Skeletal muscle tissue (tissue), 4 donors: ENCODE results near the gene GRID2. TPM values are rescaled to one million over a fixed set of nuclear protein-coding genes. Genes with fewer than 3 reads are reported as not detected.
"Not testable (repeated sequence)": the region's sequence is repeated elsewhere in the genome, so short reads cannot be mapped to it uniquely, and the experiment has no call there.

Source experiments
- H3K27ac ChIP-seq: one replicate; pipeline ENCODE4 v1.7.0; 2013; ENCODE audit warnings: mild to moderate bottlenecking, low read depth, low read length, inconsistent platforms
- H3K27me3 ChIP-seq, 3 donors: one replicate each; pipeline ENCODE4 v1.7.0; 2013; ENCODE audit warnings: low read length in 3 of 3; ENCODE audit not compliant: control insufficient read depth in 3 of 3, insufficient read depth in 3 of 3
- H3K36me3 ChIP-seq, 3 donors: one replicate each; pipeline ENCODE4 v1.7.0; 2013; ENCODE audit warnings: low read length in 3 of 3; ENCODE audit not compliant: control insufficient read depth in 3 of 3, insufficient read depth in 3 of 3
- H3K4me1 ChIP-seq, 3 donors: one replicate each; pipeline ENCODE4 v1.7.0; 2013; ENCODE audit warnings: low read length in 3 of 3, mild to moderate bottlenecking in 3 of 3; ENCODE audit not compliant: control insufficient read depth in 3 of 3, insufficient read depth in 3 of 3
- H3K4me3 ChIP-seq, 3 donors: one replicate each; pipeline ENCODE4 v1.7.0; 2013; ENCODE audit warnings: low read length in 3 of 3
- H3K9ac ChIP-seq, 3 donors: one replicate each; pipeline ENCODE4 v1.7.0; 2013; ENCODE audit warnings: low read length in 3 of 3, mild to moderate bottlenecking in 3 of 3, moderate library complexity in 2 of 3, low read depth in 1 of 3
- H3K9me3 ChIP-seq, 3 donors: one replicate each; pipeline ENCODE4 v1.7.0; 2013; ENCODE audit warnings: low read length in 3 of 3; ENCODE audit not compliant: control insufficient read depth in 3 of 3
- total RNA-seq: library from RNA; depleted of rRNA; stranded (reverse); fragments of >200 nt; gene quantifications from one replicate; pipeline ENCODE4 v1.2.3, GENCODE V29; 2014
- donor health status: Osteomylitis.

Gene GRID2
- total RNA-seq, 1 donor from 2014 or later, result 1.6 TPM

GRCh38 chr4:92448176-92448575 lies 144.4 kb downstream of the GRID2 start:
- not testable (repeated sequence) for H3K36me3 ChIP-seq, H3K9ac ChIP-seq, H3K27me3 ChIP-seq, H3K4me1 ChIP-seq, H3K4me3 ChIP-seq, H3K27ac ChIP-seq, H3K9me3 ChIP-seq

- H3K9ac ChIP-seq, result no peak overlapping the region
- no peaks in the 10 kb centered on the region for H3K4me1 ChIP-seq
- no peaks in the 10 kb centered on the region for H3K9me3 ChIP-seq
- H3K27ac ChIP-seq, result no peak overlapping the region
- no peak overlapping the region for H3K4me3 ChIP-seq
- H3K36me3 ChIP-seq, result no peaks in the 10 kb centered on the region
- H3K27me3 ChIP-seq, result no peaks in the 10 kb centered on the region
Measured at GRCh38 chr4:92450694-92451093, 146.9 kb downstream of the GRID2 start.

GRCh38 chr4:92451782-92452181 lies 148.0 kb downstream of the GRID2 start:
- Histone ChIP-seq H3K27ac (no peak overlapping the region), H3K9me3 (no peaks in the 10 kb centered on the region), H3K4me3 (no peak overlapping the region)

GRCh38 chr4:92452383-92452782 lies 148.6 kb downstream of the GRID2 start:
- not testable (repeated sequence) for H3K27me3 ChIP-seq, H3K9me3 ChIP-seq, H3K9ac ChIP-seq, H3K27ac ChIP-seq, H3K36me3 ChIP-seq, H3K4me1 ChIP-seq, H3K4me3 ChIP-seq

More at GRCh38 chr4:92451782-92452181, 148.0 kb downstream of the GRID2 start:
- no peaks in the 10 kb centered on the region for H3K36me3 ChIP-seq
- no peaks in the 10 kb centered on the region for H3K27me3 ChIP-seq
- no peak overlapping the region for H3K9ac ChIP-seq
- no peaks in the 10 kb centered on the region for H3K4me1 ChIP-seq

GRCh38 chr4:92455329-92455839 lies 151.6 kb downstream of the GRID2 start:
- Histone ChIP-seq H3K4me3 (no peak overlapping the region), H3K27me3 (no peaks in the 10 kb centered on the region), H3K27ac (no peak overlapping the region), H3K9ac (no peak overlapping the region), H3K9me3 (no peaks in the 10 kb centered on the region), H3K4me1 (no peaks in the 10 kb centered on the region), H3K36me3 (no peaks in the 10 kb centered on the region)

- H3K27me3 ChIP-seq, result no peaks in the 10 kb centered on the region
- H3K4me1 ChIP-seq, result no peaks in the 10 kb centered on the region
- H3K36me3 ChIP-seq, result no peaks in the 10 kb centered on the region
- H3K9me3 ChIP-seq, result no peaks in the 10 kb centered on the region
- no peak overlapping the region for H3K9ac ChIP-seq
- H3K27ac ChIP-seq, result no peak overlapping the region
- no peak overlapping the region for H3K4me3 ChIP-seq
Measured at GRCh38 chr4:92455951-92456350, 152.2 kb downstream of the GRID2 start.

- H3K27me3 ChIP-seq, result no peaks in the 10 kb centered on the region
- H3K9ac ChIP-seq, result no peak overlapping the region
- no peak overlapping the region for H3K27ac ChIP-seq
- no peak overlapping the region for H3K4me3 ChIP-seq
- no peaks in the 10 kb centered on the region for H3K36me3 ChIP-seq
- no peaks in the 10 kb centered on the region for H3K4me1 ChIP-seq
- H3K9me3 ChIP-seq, result no peaks in the 10 kb centered on the region
Measured at GRCh38 chr4:92461732-92462131, 158.0 kb downstream of the GRID2 start.

GRCh38 chr4:92477298-92477697 lies 173.5 kb downstream of the GRID2 start:
- no peaks in the 10 kb centered on the region for H3K9me3 ChIP-seq
- H3K27ac ChIP-seq, result no peak overlapping the region
- no peaks in the 10 kb centered on the region for H3K27me3 ChIP-seq
- no peaks in the 10 kb centered on the region for H3K4me1 ChIP-seq
- H3K36me3 ChIP-seq, result no peaks in the 10 kb centered on the region
- no peak overlapping the region for H3K9ac ChIP-seq
- H3K4me3 ChIP-seq, result no peak overlapping the region

GRCh38 chr4:92483341-92483740 lies 179.6 kb downstream of the GRID2 start:
- no peak overlapping the region for H3K4me3 ChIP-seq
- no peaks in the 10 kb centered on the region for H3K4me1 ChIP-seq
- H3K36me3 ChIP-seq, result no peaks in the 10 kb centered on the region
- H3K27ac ChIP-seq, result no peak overlapping the region
- no peaks in the 10 kb centered on the region for H3K9me3 ChIP-seq
- H3K27me3 ChIP-seq, result no peaks in the 10 kb centered on the region
- H3K9ac ChIP-seq, result no peak overlapping the region

GRCh38 chr4:92488496-92488895 lies 184.7 kb downstream of the GRID2 start:
- H3K9ac ChIP-seq, result no peak overlapping the region
- H3K36me3 ChIP-seq, result no peaks in the 10 kb centered on the region
- no peak overlapping the region for H3K4me3 ChIP-seq
- H3K4me1 ChIP-seq, result no peaks in the 10 kb centered on the region
- no peaks in the 10 kb centered on the region for H3K27me3 ChIP-seq
- H3K9me3 ChIP-seq, result no peaks in the 10 kb centered on the region
- no peak overlapping the region for H3K27ac ChIP-seq

GRCh38 chr4:92497141-92497540 lies 193.4 kb downstream of the GRID2 start:
- Histone ChIP-seq H3K27ac (no peak overlapping the region), H3K36me3 (no peaks in the 10 kb centered on the region), H3K9ac (no peak overlapping the region), H3K9me3 (no peaks in the 10 kb centered on the region), H3K4me1 (no peaks in the 10 kb centered on the region), H3K27me3 (no peaks in the 10 kb centered on the region), H3K4me3 (no peak overlapping the region)
